GM23338 (cell line): ENCODE measurements around the gene SERPINA3. TPM values are rescaled to one million over a fixed set of nuclear protein-coding genes. Genes with fewer than 3 reads are reported as not detected.

Source experiments
- CREB1 ChIP-seq: fragments of 250-450 bp; sonication (Bioruptor Pico); IDR thresholded peaks from 2 replicates; pipeline ENCODE4 v1.5.0; 2020; ENCODE audit warnings: low read depth, mild to moderate bottlenecking, moderate library complexity
- CTCF ChIP-seq, 2 experiments: fragments of 200-600 bp in 1 of 2; sonication (generic) in 1 of 2; conservative IDR thresholded peaks; 2 replicates each; pipeline versions ENCODE4 v1.5.1 to v1.6.1; 2016 to 2017; ENCODE audit warnings: antibody characterized with exemption in 2 of 2, low read depth in 2 of 2, mild to moderate bottlenecking in 2 of 2, moderate library complexity in 1 of 2
- ETS1 ChIP-seq: IDR thresholded peaks from 2 replicates; pipeline ENCODE4 v1.6.1; 2016; ENCODE audit warnings: antibody characterized with exemption
- EZH2 ChIP-seq: fragments of 200-600 bp; sonication (generic); IDR thresholded peaks from one replicate; pipeline ENCODE4 v1.8.0; 2017; ENCODE audit warnings: antibody characterized with exemption, mild to moderate bottlenecking, low read depth; ENCODE audit not compliant: unreplicated experiment
- EZH2phosphoT487 ChIP-seq: fragments of 200-600 bp; sonication (generic); IDR thresholded peaks from one replicate; pipeline ENCODE4 v1.8.1; 2018; ENCODE audit warnings: antibody characterized with exemption; ENCODE audit not compliant: unreplicated experiment
- JUNB ChIP-seq: IDR thresholded peaks from one replicate; pipeline ENCODE4 v1.6.1; 2016; ENCODE audit warnings: antibody characterized with exemption; ENCODE audit not compliant: unreplicated experiment
- POLR2AphosphoS5 ChIP-seq: IDR thresholded peaks from 2 replicates; pipeline ENCODE4 v1.6.1; 2016; ENCODE audit warnings: antibody characterized with exemption, low read depth
- STAT1 ChIP-seq: IDR thresholded peaks from one replicate; pipeline ENCODE4 v1.6.1; 2016; ENCODE audit warnings: antibody characterized with exemption; ENCODE audit not compliant: unreplicated experiment
- ZNF114 ChIP-seq: fragments of 250-450 bp; sonication (Bioruptor Pico); IDR thresholded peaks from 2 replicates; pipeline ENCODE4 v1.5.0; 2020; ENCODE audit warnings: mild to moderate bottlenecking, moderate library complexity
- ZNF462 ChIP-seq: fragments of 250-450 bp; sonication (Bioruptor Pico); IDR thresholded peaks from 2 replicates; pipeline ENCODE4 v1.5.0; 2020; ENCODE audit warnings: mild to moderate bottlenecking, moderate library complexity
- polyA plus RNA-seq: library from polyadenylated mRNA; unstranded; fragments of >200 nt; fragmentation: Nextera tagmentation; extraction: Ambion mirVana; gene quantifications from 2 replicates; pipeline ENCODE4 v1.2.1, GENCODE V29; 2016
- total RNA-seq: library from RNA; depleted of rRNA; stranded (reverse); fragments of >200 nt; shearing (Covaris generic); gene quantifications from 2 replicates; pipeline ENCODE4 v1.2.3, GENCODE V29; 2014

Gene SERPINA3
- total and polyA plus RNA-seq, 2 experiments from 2014 or later, result not detected

GRCh38 chr14:94583557-94583956, 28.6 kb upstream of the SERPINA3 start (continued):
- TF ChIP-seq ZNF462 (CRISPR knock-in tag) (no peak), EZH2 (no peak), STAT1 (no peak), JUNB (no peak), CTCF (conservative IDR thresholded peaks at IDR 0.05; ENCODE audit: low read depth in 2 of 2) (no peak), EZH2phosphoT487 (no peak), ZNF114 (CRISPR knock-in tag) (no peak), POLR2AphosphoS5 (no peak), CREB1 (CRISPR knock-in tag) (no peak), ETS1 (no peak)
